K562 (cell line): ENCODE results near the gene SUPT7L. TPM values are rescaled to one million over a fixed set of nuclear protein-coding genes. Genes with fewer than 3 reads are reported as not detected.

ENCODE experiments used
- E2F3 ChIP-seq: fragments of 250-450 bp; sonication (Bioruptor Pico); IDR thresholded peaks from 2 replicates; pipeline ENCODE4 v1.4.0; 2020; ENCODE audit warnings: mild to moderate bottlenecking
- ETV5 ChIP-seq: sonication (generic); formaldehyde crosslinking; IDR thresholded peaks from 2 replicates; pipeline ENCODE4 v1.4.0; 2020; ENCODE audit warnings: low read depth, mild to moderate bottlenecking, missing genetic modification reagents
- GTF2A2 ChIP-seq: IDR thresholded peaks from 2 replicates; pipeline ENCODE4 v1.6.1; 2016; ENCODE audit warnings: mild to moderate bottlenecking, missing genetic modification characterization, missing compliant biosample characterization
- HLTF ChIP-seq: fragments of 450-650 bp; IDR thresholded peaks from 2 replicates; pipeline ENCODE4 v1.6.1; 2016
- KHSRP ChIP-seq: fragments of 450-650 bp; IDR thresholded peaks from 2 replicates; pipeline ENCODE4 v1.6.1; 2017
- NFE2L1 ChIP-seq: fragments of 450-650 bp; IDR thresholded peaks from 2 replicates; pipeline ENCODE4 v1.6.1; 2016; ENCODE audit warnings: missing genetic modification characterization, low read depth, mild to moderate bottlenecking, missing compliant biosample characterization, moderate library complexity, borderline replicate concordance
- SIN3A ChIP-seq, 2 experiments: fragments of 150-350 bp in 1 of 2; IDR thresholded peaks; 2 replicates each; pipeline ENCODE4 v1.6.1; 2011 to 2016; ENCODE audit warnings: borderline replicate concordance in 2 of 2, low read depth in 2 of 2, low read length in 2 of 2, mild to moderate bottlenecking in 2 of 2, moderate library complexity in 2 of 2; ENCODE audit not compliant: control insufficient read depth in 1 of 2
- SMARCE1 ChIP-seq: fragments of 450-650 bp; IDR thresholded peaks from 2 replicates; pipeline ENCODE4 v1.7.1; 2016; ENCODE audit warnings: mild to moderate bottlenecking
- ZNF165 ChIP-seq: fragments of 250-450 bp; sonication (Bioruptor Pico); IDR thresholded peaks from 2 replicates; pipeline ENCODE4 v1.4.0; 2020; ENCODE audit warnings: borderline replicate concordance
- ZNF174 ChIP-seq: fragments of 250-450 bp; sonication (Bioruptor Pico); IDR thresholded peaks from 2 replicates; pipeline ENCODE4 v1.4.0; 2020; ENCODE audit warnings: mild to moderate bottlenecking
- polyA plus RNA-seq, 8 experiments: library from polyadenylated mRNA; depleted of rRNA in 4 of 8; stranded (reverse) in 5 of 8; unstranded in 3 of 8; fragments of >200 nt; fragmentation: Nextera tagmentation in 2 of 8; fragmentation: Illumina TruSeq in 1 of 8; extraction: Ambion mirVana in 2 of 8; extraction: Trizol in 1 of 8; gene quantifications; 2 replicates each; pipeline versions ENCODE4 v1.2.1 to v1.2.3, GENCODE V29; 2011 to 2014; ENCODE audit warnings: inconsistent platforms in 1 of 8, missing spikeins in 1 of 8
- total RNA-seq, 7 experiments: library from RNA; depleted of rRNA in 6 of 7; stranded (reverse); fragments of >200 nt in 6 of 7; fragmentation: Illumina TruSeq in 2 of 7; extraction: Trizol in 2 of 7; gene quantifications; 2 replicates each; pipeline versions ENCODE4 v1.2.1 to v1.2.3, GENCODE V29; 2011 to 2021; ENCODE audit warnings: low replicate concordance in 1 of 7
- TF ChIP-seq, protein P1 (sequence below): fragments of 450-650 bp; IDR thresholded peaks from 2 replicates; pipeline ENCODE4 v1.6.1; 2018; ENCODE audit not compliant: partially characterized antibody
- TF ChIP-seq, protein P2 (sequence below): sonication (generic); formaldehyde crosslinking; IDR thresholded peaks from 2 replicates; pipeline ENCODE4 v1.8.0; 2022; ENCODE audit warnings: missing genetic modification reagents, mild to moderate bottlenecking, moderate library complexity, borderline replicate concordance
- TF ChIP-seq, protein P3 (sequence below): fragments of 450-650 bp; formaldehyde crosslinking; IDR thresholded peaks from 2 replicates; pipeline ENCODE4 v1.4.0; 2020; ENCODE audit warnings: mild to moderate bottlenecking, moderate library complexity
- TF ChIP-seq, protein P4 (sequence below), 2 experiments: fragments of 450-650 bp; conservative IDR thresholded peaks; 2 replicates each; pipeline ENCODE4 v1.6.1; 2017; ENCODE audit warnings: mild to moderate bottlenecking in 2 of 2, moderate library complexity in 2 of 2

Gene SUPT7L
- total and polyA plus RNA-seq, 9 of the 15 experiments (the other 6 are each of a cell fraction or from before 2014, with no cell fraction given) = 22.0 to 72.8 (median 40.2) TPM

GRCh38 chr2:27663285-27664153 is at the start of gene SUPT7L, which contains the start of gene SLC4A1AP (continued):
- TF ChIP-seq, protein P1, sequence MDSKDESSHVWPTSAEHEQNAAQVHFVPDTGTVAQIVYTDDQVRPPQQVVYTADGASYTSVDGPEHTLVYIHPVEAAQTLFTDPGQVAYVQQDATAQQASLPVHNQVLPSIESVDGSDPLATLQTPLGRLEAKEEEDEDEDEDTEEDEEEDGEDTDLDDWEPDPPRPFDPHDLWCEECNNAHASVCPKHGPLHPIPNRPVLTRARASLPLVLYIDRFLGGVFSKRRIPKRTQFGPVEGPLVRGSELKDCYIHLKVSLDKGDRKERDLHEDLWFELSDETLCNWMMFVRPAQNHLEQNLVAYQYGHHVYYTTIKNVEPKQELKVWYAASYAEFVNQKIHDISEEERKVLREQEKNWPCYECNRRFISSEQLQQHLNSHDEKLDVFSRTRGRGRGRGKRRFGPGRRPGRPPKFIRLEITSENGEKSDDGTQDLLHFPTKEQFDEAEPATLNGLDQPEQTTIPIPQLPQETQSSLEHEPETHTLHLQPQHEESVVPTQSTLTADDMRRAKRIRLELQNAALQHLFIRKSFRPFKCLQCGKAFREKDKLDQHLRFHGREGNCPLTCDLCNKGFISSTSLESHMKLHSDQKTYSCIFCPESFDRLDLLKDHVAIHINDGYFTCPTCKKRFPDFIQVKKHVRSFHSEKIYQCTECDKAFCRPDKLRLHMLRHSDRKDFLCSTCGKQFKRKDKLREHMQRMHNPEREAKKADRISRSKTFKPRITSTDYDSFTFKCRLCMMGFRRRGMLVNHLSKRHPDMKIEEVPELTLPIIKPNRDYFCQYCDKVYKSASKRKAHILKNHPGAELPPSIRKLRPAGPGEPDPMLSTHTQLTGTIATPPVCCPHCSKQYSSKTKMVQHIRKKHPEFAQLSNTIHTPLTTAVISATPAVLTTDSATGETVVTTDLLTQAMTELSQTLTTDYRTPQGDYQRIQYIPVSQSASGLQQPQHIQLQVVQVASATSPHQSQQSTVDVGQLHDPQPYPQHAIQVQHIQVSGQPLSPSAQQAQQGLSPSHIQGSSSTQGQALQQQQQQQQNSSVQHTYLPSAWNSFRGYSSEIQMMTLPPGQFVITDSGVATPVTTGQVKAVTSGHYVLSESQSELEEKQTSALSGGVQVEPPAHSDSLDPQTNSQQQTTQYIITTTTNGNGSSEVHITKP = peak; percentile 33
- TF ChIP-seq GTF2A2 (tag) (peak; percentile 94), NFE2L1 (tag) (no peak), SMARCE1 (no peak; the same call in 1 of the 2 replicates), ZNF174 (CRISPR knock-in tag) (no peak), E2F3 (CRISPR knock-in tag) (peak; percentile 36; the same call in 1 of the 2 replicates), HLTF (peak; percentile 95), ZNF165 (CRISPR knock-in tag) (no peak), SIN3A (IDR thresholded peaks at IDR 0.05; ENCODE audit: borderline replicate concordance in 2 of 2, control insufficient read depth in 1 of 2, low read depth in 2 of 2, low read length in 2 of 2) (peak; percentile 52 to 91; a peak in 2 of 4 replicates), KHSRP (peak; percentile 70; the same call in 1 of the 2 replicates), ETV5 (CRISPR knock-in tag) (peak; percentile 74; the same call in 1 of the 2 replicates)
- TF ChIP-seq, protein P2, sequence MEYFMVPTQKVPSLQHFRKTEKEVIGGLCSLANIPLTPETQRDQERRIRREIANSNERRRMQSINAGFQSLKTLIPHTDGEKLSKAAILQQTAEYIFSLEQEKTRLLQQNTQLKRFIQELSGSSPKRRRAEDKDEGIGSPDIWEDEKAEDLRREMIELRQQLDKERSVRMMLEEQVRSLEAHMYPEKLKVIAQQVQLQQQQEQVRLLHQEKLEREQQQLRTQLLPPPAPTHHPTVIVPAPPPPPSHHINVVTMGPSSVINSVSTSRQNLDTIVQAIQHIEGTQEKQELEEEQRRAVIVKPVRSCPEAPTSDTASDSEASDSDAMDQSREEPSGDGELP (CRISPR knock-in tag) = peak; percentile 71
- TF ChIP-seq, protein P3, sequence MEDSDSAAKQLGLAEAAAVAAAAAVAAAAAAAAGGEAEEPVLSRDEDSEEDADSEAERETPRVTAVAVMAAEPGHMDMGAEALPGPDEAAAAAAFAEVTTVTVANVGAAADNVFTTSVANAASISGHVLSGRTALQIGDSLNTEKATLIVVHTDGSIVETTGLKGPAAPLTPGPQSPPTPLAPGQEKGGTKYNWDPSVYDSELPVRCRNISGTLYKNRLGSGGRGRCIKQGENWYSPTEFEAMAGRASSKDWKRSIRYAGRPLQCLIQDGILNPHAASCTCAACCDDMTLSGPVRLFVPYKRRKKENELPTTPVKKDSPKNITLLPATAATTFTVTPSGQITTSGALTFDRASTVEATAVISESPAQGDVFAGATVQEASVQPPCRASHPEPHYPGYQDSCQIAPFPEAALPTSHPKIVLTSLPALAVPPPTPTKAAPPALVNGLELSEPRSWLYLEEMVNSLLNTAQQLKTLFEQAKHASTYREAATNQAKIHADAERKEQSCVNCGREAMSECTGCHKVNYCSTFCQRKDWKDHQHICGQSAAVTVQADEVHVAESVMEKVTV (CRISPR knock-in tag) = no peak
- TF ChIP-seq, protein P4, sequence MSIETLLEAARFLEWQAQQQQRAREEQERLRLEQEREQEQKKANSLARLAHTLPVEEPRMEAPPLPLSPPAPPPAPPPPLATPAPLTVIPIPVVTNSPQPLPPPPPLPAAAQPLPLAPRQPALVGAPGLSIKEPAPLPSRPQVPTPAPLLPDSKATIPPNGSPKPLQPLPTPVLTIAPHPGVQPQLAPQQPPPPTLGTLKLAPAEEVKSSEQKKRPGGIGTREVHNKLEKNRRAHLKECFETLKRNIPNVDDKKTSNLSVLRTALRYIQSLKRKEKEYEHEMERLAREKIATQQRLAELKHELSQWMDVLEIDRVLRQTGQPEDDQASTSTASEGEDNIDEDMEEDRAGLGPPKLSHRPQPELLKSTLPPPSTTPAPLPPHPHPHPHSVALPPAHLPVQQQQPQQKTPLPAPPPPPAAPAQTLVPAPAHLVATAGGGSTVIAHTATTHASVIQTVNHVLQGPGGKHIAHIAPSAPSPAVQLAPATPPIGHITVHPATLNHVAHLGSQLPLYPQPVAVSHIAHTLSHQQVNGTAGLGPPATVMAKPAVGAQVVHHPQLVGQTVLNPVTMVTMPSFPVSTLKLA (conservative IDR thresholded peaks at IDR 0.05) = peak; percentile 84 to 93
